WTC11 (cell line): ENCODE results near the gene LCLAT1. TPM values are rescaled to one million over a fixed set of nuclear protein-coding genes. Genes with fewer than 3 reads are reported as not detected.

Experiments
- ATAC-seq: fragments of 200-7000 bp; cut with Tn5 transposase; 2 replicates; pipeline ENCODE4 v1.10.0; 2021; ENCODE audit warnings: mild to moderate bottlenecking, moderate library complexity
- CTCF ChIA-PET: fragments of 300-600 bp; sonication (Branson Sonifier 250); formaldehyde crosslinking; loops from one replicate; lab custom pipeline; 2021; ENCODE audit warnings: antibody characterized with exemption; lab: Charles Lee
- POLR2A ChIA-PET: fragments of 350-600 bp; sonication (Branson Sonifier 250); formaldehyde crosslinking; loops from one replicate; lab custom pipeline; 2021; ENCODE audit warnings: antibody characterized with exemption; lab: Charles Lee
- DNase-seq: peaks from one replicate; pipeline ENCODE4 v3.0.0; 2021; ENCODE audit warnings: low spot score
- H3K27ac Mint-ChIP-seq: 2 replicates; pipeline ENCODE4 v1.8.0; 2021; ENCODE audit warnings: mixed read lengths
- H3K27me3 Mint-ChIP-seq: 2 replicates; pipeline ENCODE4 v1.8.0; 2021; ENCODE audit warnings: low read depth, mild to moderate bottlenecking, moderate library complexity, mixed read lengths
- H3K36me3 Mint-ChIP-seq: 2 replicates; pipeline ENCODE4 v1.8.0; 2021; ENCODE audit warnings: mixed read lengths
- H3K4me1 Mint-ChIP-seq: 2 replicates; pipeline ENCODE4 v1.8.0; 2022; ENCODE audit warnings: mixed read lengths
- H3K4me3 Mint-ChIP-seq: 2 replicates; pipeline ENCODE4 v1.8.0; 2021; ENCODE audit warnings: mild to moderate bottlenecking, moderate library complexity, mixed read lengths
- H3K9me3 Mint-ChIP-seq: 2 replicates; pipeline ENCODE4 v1.8.0; 2021; ENCODE audit warnings: mixed read lengths
- AR ChIP-seq: fragments of 250-450 bp; sonication (Bioruptor Pico); IDR thresholded peaks from 2 replicates; pipeline ENCODE4 v1.9.0; 2021; ENCODE audit warnings: mild to moderate bottlenecking
- ARID4B ChIP-seq: sonication (generic); formaldehyde crosslinking; IDR thresholded peaks from 2 replicates; pipeline ENCODE4 v1.8.0; 2023; ENCODE audit warnings: missing genetic modification reagents, mild to moderate bottlenecking, borderline replicate concordance
- CDX4 ChIP-seq: fragments of 250-450 bp; sonication (Bioruptor Pico); IDR thresholded peaks from 2 replicates; pipeline ENCODE4 v1.9.0; 2021; ENCODE audit warnings: moderate library complexity, mild to moderate bottlenecking, inconsistent platforms, borderline replicate concordance
- CREB1 ChIP-seq: sonication (generic); formaldehyde crosslinking; IDR thresholded peaks from 2 replicates; pipeline ENCODE4 v1.8.0; 2023; ENCODE audit warnings: mild to moderate bottlenecking, missing genetic modification reagents
- CTCF ChIP-seq: fragments of 200-600 bp; IDR thresholded peaks from 2 replicates; pipeline ENCODE4 v1.8.0; 2022; ENCODE audit warnings: antibody characterized with exemption
- ETV6 ChIP-seq: sonication (generic); formaldehyde crosslinking; IDR thresholded peaks from 2 replicates; pipeline ENCODE4 v1.8.1; 2022; ENCODE audit warnings: mild to moderate bottlenecking, missing genetic modification reagents
- FOXK1 ChIP-seq: sonication (generic); formaldehyde crosslinking; IDR thresholded peaks from 2 replicates; pipeline ENCODE4 v1.8.0; 2022; ENCODE audit warnings: mild to moderate bottlenecking, moderate library complexity, missing genetic modification reagents
- GTF2I ChIP-seq: fragments of 250-450 bp; sonication (Bioruptor Pico); conservative IDR thresholded peaks from 2 replicates; pipeline ENCODE4 v1.4.0; 2021; ENCODE audit warnings: mild to moderate bottlenecking
- IRF2 ChIP-seq: sonication (generic); formaldehyde crosslinking; IDR thresholded peaks from 2 replicates; pipeline ENCODE4 v1.8.0; 2022; ENCODE audit warnings: low read depth, missing genetic modification reagents, borderline replicate concordance
- MAX ChIP-seq: sonication (generic); formaldehyde crosslinking; IDR thresholded peaks from 2 replicates; pipeline ENCODE4 v1.8.0; 2022; ENCODE audit warnings: mild to moderate bottlenecking, missing genetic modification reagents
- STAT6 ChIP-seq: sonication (generic); formaldehyde crosslinking; conservative IDR thresholded peaks from 2 replicates; pipeline ENCODE4 v1.8.1; 2023; ENCODE audit warnings: mild to moderate bottlenecking, low read depth, missing genetic modification reagents, moderate library complexity
- TP53 ChIP-seq: sonication (generic); formaldehyde crosslinking; IDR thresholded peaks from 2 replicates; pipeline ENCODE4 v1.8.1; 2023; ENCODE audit warnings: mild to moderate bottlenecking, missing genetic modification reagents
- USF1 ChIP-seq: sonication (generic); formaldehyde crosslinking; IDR thresholded peaks from 2 replicates; pipeline ENCODE4 v1.8.0; 2022; ENCODE audit warnings: mild to moderate bottlenecking, missing genetic modification reagents
- total RNA-seq: library from RNA; stranded (reverse); gene quantifications from 3 replicates; pipeline ENCODE4 v1.2.3, GENCODE V29; 2021

The LCLAT1 gene
- total RNA-seq, 1 experiment from 2014 or later: 22.3 TPM

- CTCF ChIA-PET: interaction anchor here (1.1 to 2.3 kb wide), 4 partner anchors 214 to 749 kb away, joined by 3 to 11 read pairs (median 4); no protein-coding TSS in a partner anchor
- POLR2A ChIA-PET: interaction anchor here (0.5 kb wide), 1 partner anchor 190 kb away, joined by 3 read pairs; no protein-coding TSS in a partner anchor
- no peaks in the 10 kb centered on the region for H3K9me3 Mint-ChIP-seq
Measured at GRCh38 chr2:30421026-30421603, 25.9 kb upstream of the LCLAT1 start.

GRCh38 chr2:30421604-30422443 is 25.2 kb upstream of the LCLAT1 start:
- TF ChIP-seq ARID4B (CRISPR knock-in tag): no peak
- TF ChIP-seq ETV6: 0 out of 2 replicates have a peak, but pooled peaks have one; percentile 6
- Mint-ChIP-seq H3K27ac (no peak overlapping the region), H3K4me1 (peaks cover 26% of the 10 kb centered on the region), H3K9me3 (no peaks in the 10 kb centered on the region), H3K36me3 (no peaks in the 10 kb centered on the region), H3K4me3 (no peak overlapping the region), H3K27me3 (no peaks in the 10 kb centered on the region)
- ChIA-PET CTCF (interaction anchor here (0.6 to 2.3 kb wide), 5 partner anchors 194 to 748 kb away, joined by 3 to 11 read pairs (median 4); no protein-coding TSS in a partner anchor), POLR2A (no interaction called here)
- no peak for DNase-seq
- ATAC-seq: peak; percentile 91

More at GRCh38 chr2:30421026-30421603, 25.9 kb upstream of the LCLAT1 start:
- Mint-ChIP-seq H3K4me1 (peaks cover 27% of the 10 kb centered on the region), H3K36me3 (no peaks in the 10 kb centered on the region), H3K4me3 (no peak overlapping the region), H3K27ac (no peak overlapping the region), H3K27me3 (no peaks in the 10 kb centered on the region)
- no peak for ATAC-seq
- DNase-seq: no peak
- TF ChIP-seq TP53 (no peak), ETV6 (0 out of 2 replicates have a peak, but pooled peaks have one; percentile 8)

- DNase-seq (no peak), ATAC-seq (no peak)
- Mint-ChIP-seq H3K9me3 (no peaks in the 10 kb centered on the region), H3K36me3 (no peaks in the 10 kb centered on the region), H3K27ac (0 out of 2 replicates have a peak overlapping the region, but pooled peaks have one; percentile 3), H3K4me1 (peaks cover 20% of the 10 kb centered on the region), H3K4me3 (no peak overlapping the region), H3K27me3 (no peaks in the 10 kb centered on the region)
- CTCF ChIA-PET: interaction anchor here (0.6 to 2.3 kb wide), 5 partner anchors 193 to 747 kb away, joined by 3 to 11 read pairs (median 4); no protein-coding TSS in a partner anchor
- no peak for TF ChIP-seq STAT6 (CRISPR knock-in tag)
- no peak for TF ChIP-seq CDX4 (CRISPR knock-in tag)
- no peak for TF ChIP-seq FOXK1 (CRISPR knock-in tag)
- no peak for TF ChIP-seq IRF2 (CRISPR knock-in tag)
- no peak for TF ChIP-seq AR (CRISPR knock-in tag)
- no peak for TF ChIP-seq MAX (CRISPR knock-in tag)
- no peak for TF ChIP-seq CTCF
- TF ChIP-seq CREB1 (CRISPR knock-in tag): no peak
- TF ChIP-seq USF1: no peak
- TF ChIP-seq GTF2I (CRISPR knock-in tag): no peak
- POLR2A ChIA-PET: no interaction called here
Measured at GRCh38 chr2:30422444-30423040, 24.5 kb upstream of the LCLAT1 start.
